ENCODE measurements around the gene TSR3. TPM values are rescaled to one million over a fixed set of nuclear protein-coding genes. Genes with fewer than 3 reads are reported as not detected.

The TSR3 gene
- total RNA-seq, 1 experiment from 2014 or later: 117 TPM

- no peak overlapping the region for H3K27ac ChIP-seq (ENCODE audit: low read length)
- peak; percentile 55 for DNase-seq
- H3K4me2 ChIP-seq (ENCODE audit: low read length): peak overlapping the region; percentile 62
- ChIA-PET CTCF (no interaction called here), POLR2A (ENCODE audit: unreplicated experiment) (no interaction called here)
- BruUV-seq (replicated peaks): no TSS peak
- no peaks in the 10 kb centered on the region for H3F3A ChIP-seq (ENCODE audit: low read length, unreplicated experiment)
- no peaks in the 10 kb centered on the region for H3K9me3 ChIP-seq (ENCODE audit: low read length)
- peak overlapping the region; percentile 26; the same call in 1 of the 2 replicates for H3K4me3 ChIP-seq (ENCODE audit: low read length)
- intact Hi-C loops (cut with micrococcal nuclease): no loop called here
- H3K36me3 ChIP-seq (ENCODE audit: low read depth, low read length): no peaks in the 10 kb centered on the region
- peak; percentile 65 for ATAC-seq
- peaks cover 12% of the 10 kb centered on the region; the same call in 1 of the 2 replicates for H3K4me1 ChIP-seq (ENCODE audit: insufficient read depth, low read length)
- H3K27me3 ChIP-seq (ENCODE audit: low read length): no peaks in the 10 kb centered on the region
- no peaks in the 10 kb centered on the region for H4K20me1 ChIP-seq (ENCODE audit: low read length)
- H3K9ac ChIP-seq (ENCODE audit: low read length): no peak overlapping the region
- H3K9me2 ChIP-seq (replicated peaks; ENCODE audit: low read length): no peaks in the 10 kb centered on the region
- H3K79me2 ChIP-seq (ENCODE audit: low read length): no peaks in the 10 kb centered on the region
- H2AFZ ChIP-seq (ENCODE audit: low read length): peak overlapping the region; percentile 45
- no peak for TF ChIP-seq EZH2phosphoT487 (IDR thresholded peaks at IDR 0.05; ENCODE audit: borderline replicate concordance, low read length)
- TF ChIP-seq CTCF (conservative IDR thresholded peaks at IDR 0.05; ENCODE audit: low read depth, low read length): no peak
- TF ChIP-seq EZH2 (IDR thresholded peaks at IDR 0.05; ENCODE audit: low read length, unreplicated experiment): no peak
These were observed 19.7 kb downstream of the TSR3 start for GRCh38 chr16:1331712-1332617.

DNA sequence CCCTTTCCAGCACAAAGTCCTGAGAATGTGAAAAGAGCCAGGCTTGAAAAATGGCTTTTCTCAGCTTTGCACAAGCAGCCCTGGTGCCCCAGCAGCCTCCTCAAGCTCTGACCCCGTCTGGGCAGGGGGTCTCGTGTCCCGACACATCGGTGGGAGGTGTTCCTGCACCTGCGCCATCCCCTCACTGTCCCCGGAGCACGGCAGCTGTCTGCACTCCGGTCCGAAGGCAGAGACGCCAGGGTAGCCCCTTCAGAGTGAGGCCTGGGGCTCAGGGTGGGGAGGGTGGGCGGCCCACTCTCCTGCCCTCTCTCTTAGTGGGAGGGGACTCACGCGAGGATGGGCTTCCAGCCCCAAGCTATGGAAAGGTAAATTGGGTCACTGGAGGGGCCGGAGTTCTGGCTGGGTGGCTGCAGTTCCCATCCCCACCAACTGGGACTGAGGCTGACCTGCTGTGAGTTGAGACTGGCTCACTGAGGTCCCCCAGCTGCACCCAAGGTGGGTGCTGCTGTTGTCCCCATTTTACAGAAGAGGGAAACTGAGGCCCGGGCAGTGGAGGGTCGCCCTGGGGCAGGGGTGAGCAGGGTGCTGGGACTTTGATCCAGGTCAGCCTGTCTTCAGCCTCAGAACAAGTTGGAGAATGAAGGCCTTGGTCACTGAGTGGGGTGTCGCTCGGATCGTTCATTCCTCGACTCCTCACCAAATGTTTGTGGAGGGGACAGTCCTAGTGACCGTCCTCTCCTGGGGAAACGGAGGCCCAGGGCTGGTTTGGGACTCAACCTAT is 20.6 kb downstream of the TSR3 start:
- H3K79me2 ChIP-seq (ENCODE audit: low read length): no peaks in the 10 kb centered on the region
- no peaks in the 10 kb centered on the region for H3K36me3 ChIP-seq (ENCODE audit: low read depth, low read length)
- DNase-seq (no peak), ATAC-seq (no peak)
- POLR2A ChIA-PET (ENCODE audit: unreplicated experiment): no interaction called here
- H3K27me3 ChIP-seq (ENCODE audit: low read length): no peaks in the 10 kb centered on the region
- no peak overlapping the region for H3K27ac ChIP-seq (ENCODE audit: low read length)
- H3K9me3 ChIP-seq (ENCODE audit: low read length): no peaks in the 10 kb centered on the region
- peak overlapping the region; percentile 62 for H3K4me2 ChIP-seq (ENCODE audit: low read length)
- H3K4me1 ChIP-seq (ENCODE audit: insufficient read depth, low read length): peaks cover 12% of the 10 kb centered on the region; the same call in 1 of the 2 replicates
- intact Hi-C loops (cut with micrococcal nuclease): no loop called here
- H3K4me3 ChIP-seq (ENCODE audit: low read length): peak overlapping the region; percentile 26; the same call in 1 of the 2 replicates
- H3F3A ChIP-seq (ENCODE audit: low read length, unreplicated experiment): no peaks in the 10 kb centered on the region
- no TSS peak for BruUV-seq (replicated peaks)
- TF ChIP-seq EZH2 (IDR thresholded peaks at IDR 0.05; ENCODE audit: low read length, unreplicated experiment) (no peak), EZH2phosphoT487 (IDR thresholded peaks at IDR 0.05; ENCODE audit: borderline replicate concordance, low read length) (no peak), CTCF (conservative IDR thresholded peaks at IDR 0.05; ENCODE audit: low read depth, low read length) (no peak)
- CTCF ChIA-PET: interaction anchor here (0.5 to 0.6 kb wide), 5 partner anchors 18 to 389 kb away, joined by 3 to 16 read pairs (median 5); no protein-coding TSS in a partner anchor
- H4K20me1 ChIP-seq (ENCODE audit: low read length): no peaks in the 10 kb centered on the region
- peak overlapping the region; percentile 45 for H2AFZ ChIP-seq (ENCODE audit: low read length)
- H3K9me2 ChIP-seq (replicated peaks; ENCODE audit: low read length): no peaks in the 10 kb centered on the region
- H3K9ac ChIP-seq (ENCODE audit: low read length): no peak overlapping the region
